NCI-H446 (cell line): ENCODE results near the gene FBXL19.

Source experiments
- DNase-seq, 2 experiments: peaks; one replicate each; lab custom pipeline; 2025; lab: John Stamatoyannopoulos, UW

FBXL19 gene

GRCh38 chr16:30987581-30988190 lies 64.3 kb downstream of the FBXL19 start:
- no peak for DNase-seq

DNA sequence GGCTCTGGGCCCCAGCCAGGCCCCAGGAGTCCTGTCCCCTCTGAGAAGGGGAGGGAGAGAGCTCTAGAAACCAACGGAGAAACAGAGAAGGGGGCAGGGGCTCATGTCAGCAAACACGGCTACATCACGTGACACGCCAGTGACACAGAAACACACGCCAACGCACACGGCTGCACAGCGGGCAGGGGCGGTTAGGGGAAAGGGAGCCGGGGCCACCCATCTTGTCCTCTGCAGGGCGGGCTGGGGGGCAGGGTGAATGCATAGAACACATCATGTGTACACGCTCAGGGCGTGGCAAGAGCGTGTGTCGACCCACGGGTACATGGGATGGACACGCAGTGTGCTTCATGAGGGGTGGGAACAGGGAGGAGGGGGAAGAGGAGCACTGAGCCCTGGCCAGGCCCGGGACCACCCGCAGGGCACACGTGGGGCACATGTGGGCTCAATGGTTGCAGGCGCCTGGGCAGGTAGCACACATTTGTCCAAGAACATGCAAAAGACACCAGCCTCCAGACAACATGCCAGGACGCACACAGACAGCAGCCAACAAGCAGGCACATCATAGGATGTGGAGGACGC lies 66.2 kb downstream of the FBXL19 start:
- no peak for DNase-seq

DNA sequence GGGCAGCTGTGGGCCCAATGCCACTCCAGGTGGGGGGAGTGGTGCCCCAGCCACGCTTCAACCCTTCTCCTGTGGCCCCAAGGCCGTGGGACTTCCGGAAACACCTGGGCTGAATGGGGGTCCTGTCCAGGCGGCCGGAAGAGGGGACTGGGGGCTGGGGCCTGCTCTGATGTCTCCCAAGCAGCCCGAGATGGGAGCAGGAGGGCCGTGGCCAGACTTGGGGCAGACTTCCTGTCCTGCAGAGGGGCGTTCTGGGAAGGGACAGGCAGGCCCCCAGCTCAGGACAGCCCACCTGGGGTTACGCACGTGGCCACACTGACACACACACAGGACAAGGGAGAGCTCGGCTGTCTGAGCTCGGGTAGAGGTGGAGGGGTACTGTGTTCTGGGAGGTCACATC lies 66.7 kb downstream of the FBXL19 start:
- DNase-seq, result no peak

GRCh38 chr16:30991052-30991451 lies 67.7 kb downstream of the FBXL19 start:
- DNase-seq, result no peak

- no peak for DNase-seq
Measured at GRCh38 chr16:30992276-30992780, 69.0 kb downstream of the FBXL19 start.

GRCh38 chr16:30992931-30993816 lies 69.8 kb downstream of the FBXL19 start:
- no peak for DNase-seq

- DNase-seq, result no peak
Measured at GRCh38 chr16:30995927-30996323, 72.6 kb downstream of the FBXL19 start.

- DNase-seq, result no peak
Measured at GRCh38 chr16:30996324-30996984, 73.1 kb downstream of the FBXL19 start.

GRCh38 chr16:30996985-30997724 lies 73.8 kb downstream of the FBXL19 start:
- no peak for DNase-seq

GRCh38 chr16:30997725-30998711 lies 74.6 kb downstream of the FBXL19 start:
- no peak for DNase-seq
